Measurements from ENCODE around the gene HIPK4. TPM values are rescaled to one million over a fixed set of nuclear protein-coding genes. Genes with fewer than 3 reads are reported as not detected.
"Not testable (repeated sequence)": the region's sequence is repeated elsewhere in the genome, so short reads cannot be mapped to it uniquely, and the experiment has no call there.

The HIPK4 gene
- total and polyA plus RNA-seq, 9 of the 15 experiments (the other 6 are each of a cell fraction or from before 2014, with no cell fraction given), result 0.06 to 0.09 TPM; not detected in 7

- H4K20me1 ChIP-seq (replicated peaks; ENCODE audit: control insufficient read depth, insufficient read depth, low read length), result no peaks in the 10 kb centered on the region
- no peak for TF ChIP-seq TGIF2 (CRISPR knock-in tag; IDR thresholded peaks at IDR 0.05)
- TF ChIP-seq PATZ1 (CRISPR knock-in tag; IDR thresholded peaks at IDR 0.05; ENCODE audit: borderline replicate concordance), result no peak
- peak; percentile 67; the same call in 1 of the 2 replicates for TF ChIP-seq ZKSCAN1 (IDR thresholded peaks at IDR 0.05; ENCODE audit: low read depth, low read length)
- no peak overlapping the region for H2AFZ ChIP-seq (ENCODE audit: low read depth, low read length)
- intact Hi-C loops (cut with micrococcal nuclease), result no loop called here
- H3K9me1 ChIP-seq (ENCODE audit: control insufficient read depth, insufficient read depth, low read length), result no peaks in the 10 kb centered on the region
- ChIA-PET CTCF (ENCODE audit: low intra/inter-chr PET ratio) (no interaction called here), POLR2A (interaction anchor here (2.5 kb wide), 1 partner anchor 32 kb away, joined by 10 read pairs; no protein-coding TSS in a partner anchor)
- peak overlapping the region in 1 of 2 experiments; percentile 86; a peak in 2 of 4 replicates for H3K9ac ChIP-seq (ENCODE audit: insufficient read depth in 1 of 2, low read depth in 2 of 2, low read length in 2 of 2)
- H3K79me2 ChIP-seq (ENCODE audit: control insufficient read depth, insufficient read depth, low read length), result peaks cover 3% of the 10 kb centered on the region; the same call in 1 of the 3 replicates
- H3K27me3 ChIP-seq (ENCODE audit: control insufficient read depth in 2 of 2, insufficient read depth in 2 of 2, low read length in 2 of 2), result no peaks in the 10 kb centered on the region
- H3K36me3 ChIP-seq (ENCODE audit: control insufficient read depth, insufficient read depth, low read length), result no peaks in the 10 kb centered on the region
- in situ Hi-C loops (cut with MboI), result no loop called here
- 72% methylated on average over 3 of the region's 3 CpGs for WGBS (ENCODE audit: insufficient coverage, low coverage, missing lambda C conversion rate)
- peaks cover 12 to 45% of the 10 kb centered on the region in 2 experiments for H3K4me1 ChIP-seq (replicated peaks in 1 of 2; ENCODE audit: control insufficient read depth in 2 of 2, insufficient read depth in 2 of 2, low read length in 2 of 2)
- BruUV-seq (replicated peaks), result no TSS peak
- H3K4me2 ChIP-seq (ENCODE audit: insufficient read depth, low read length), result no peak overlapping the region
- FAIRE-seq (no peak), ATAC-seq (no peak), DNase-seq (ENCODE audit: extremely low read depth in 1 of 4, low spot score in 3 of 4) (no peak)
- H3K27ac ChIP-seq (ENCODE audit: extremely low read depth, low read depth, low read length), result 0 out of 3 replicates have a peak overlapping the region, but pooled peaks have one; percentile 6
- no peak overlapping the region for H3K4me3 ChIP-seq
- no peaks in the 10 kb centered on the region for H3K9me3 ChIP-seq (replicated peaks; ENCODE audit: control insufficient read depth, insufficient read depth, low read depth, low read length)
Measured at GRCh38 chr19:40431698-40432097, 41.7 kb upstream of the HIPK4 start.

GRCh38 chr19:40430242-40430641 lies 40.3 kb upstream of the HIPK4 start:
- H2AFZ ChIP-seq (ENCODE audit: low read depth, low read length); BruUV-seq (replicated peaks); FAIRE-seq; H4K20me1 ChIP-seq (replicated peaks; ENCODE audit: control insufficient read depth, insufficient read depth, low read length); ATAC-seq; H3K9ac ChIP-seq (ENCODE audit: insufficient read depth in 1 of 2, low read depth in 2 of 2, low read length in 2 of 2); H3K9me1 ChIP-seq (ENCODE audit: control insufficient read depth, insufficient read depth, low read length); H3K79me2 ChIP-seq (ENCODE audit: control insufficient read depth, insufficient read depth, low read length); H3K9me3 ChIP-seq (replicated peaks; ENCODE audit: control insufficient read depth, insufficient read depth, low read depth, low read length); intact Hi-C loops (cut with micrococcal nuclease); POLR2A ChIA-PET; H3K27ac ChIP-seq (ENCODE audit: extremely low read depth, low read depth, low read length); H3K4me2 ChIP-seq (ENCODE audit: insufficient read depth, low read length); H3K36me3 ChIP-seq (ENCODE audit: control insufficient read depth, insufficient read depth, low read length); CTCF ChIA-PET (ENCODE audit: low intra/inter-chr PET ratio); H3K27me3 ChIP-seq (ENCODE audit: control insufficient read depth in 2 of 2, insufficient read depth in 2 of 2, low read length in 2 of 2); in situ Hi-C loops (cut with MboI); H3K4me3 ChIP-seq; DNase-seq (ENCODE audit: extremely low read depth in 1 of 4, low spot score in 3 of 4): not testable (repeated sequence)
- WGBS (ENCODE audit: insufficient coverage, low coverage, missing lambda C conversion rate), result 94% methylated on average over 10 of the region's 10 CpGs
- 0 out of 2 replicates have a peak, but pooled peaks have one; percentile 45 for TF ChIP-seq ZNF121 (CRISPR knock-in tag; conservative IDR thresholded peaks at IDR 0.05)
- peaks cover 10 to 40% of the 10 kb centered on the region in 2 experiments; a peak in 4 of 5 replicates for H3K4me1 ChIP-seq (replicated peaks in 1 of 2; ENCODE audit: control insufficient read depth in 2 of 2, insufficient read depth in 2 of 2, low read length in 2 of 2)

Data from K562 (cell line).